OCI-LY7 (cell line): ENCODE data around the gene AMFR. TPM values are rescaled to one million over a fixed set of nuclear protein-coding genes. Genes with fewer than 3 reads are reported as not detected.

Experiments used
- BruUV-seq: library from RNA; stranded (reverse); fragments of 400-500 nt; replicated peaks from 2 replicates; lab custom pipeline; 2021; lab: Mats Ljungman, UMichigan
- CTCF ChIA-PET: fragments of 300-600 bp; sonication (Branson Sonifier 250); formaldehyde crosslinking; loops from one replicate; lab custom pipeline; 2022; ENCODE audit warnings: antibody characterized with exemption; ENCODE audit not compliant: unreplicated experiment; lab: Charles Lee
- POLR2A ChIA-PET: fragments of 300-600 bp; sonication (Branson Sonifier 250); formaldehyde crosslinking; loops from one replicate; lab custom pipeline; 2022; ENCODE audit warnings: antibody characterized with exemption; lab: Charles Lee
- DNase-seq: peaks from one replicate; pipeline ENCODE4 v3.0.0-alpha.2; 2015; ENCODE audit warnings: low spot score
- H2AFZ ChIP-seq: fragments of 200-600 bp; sonication (generic), shearing (Covaris generic); 2 replicates; pipeline ENCODE4 v1.6.1; 2014; ENCODE audit warnings: mild to moderate bottlenecking, antibody characterized with exemption, low read length, moderate library complexity
- H3K27ac ChIP-seq: fragments of 200-600 bp; sonication (generic); 2 replicates; pipeline ENCODE4 v1.5.1; 2014; ENCODE audit warnings: mixed run types, low read depth, mild to moderate bottlenecking, moderate library complexity, low read length, inconsistent platforms; ENCODE audit not compliant: poor library complexity, severe bottlenecking
- H3K36me3 ChIP-seq: fragments of 200-600 bp; sonication (generic); 2 replicates; pipeline ENCODE4 v1.6.1; 2014; ENCODE audit warnings: mild to moderate bottlenecking, antibody characterized with exemption, low read length, moderate library complexity, mixed read lengths; ENCODE audit not compliant: insufficient read depth
- H3K4me1 ChIP-seq: fragments of 200-600 bp; sonication (generic); 2 replicates; pipeline ENCODE4 v1.5.1; 2014; ENCODE audit warnings: mild to moderate bottlenecking, low read length; ENCODE audit not compliant: insufficient read depth, poor library complexity, severe bottlenecking
- H3K4me2 ChIP-seq: fragments of 200-600 bp; sonication (generic); 2 replicates; pipeline ENCODE4 v1.6.1; 2014; ENCODE audit warnings: mild to moderate bottlenecking, low read length
- H3K4me3 ChIP-seq: fragments of 200-600 bp; sonication (generic); 2 replicates; pipeline ENCODE4 v1.5.1; 2014; ENCODE audit warnings: mild to moderate bottlenecking, low read depth, low read length; ENCODE audit not compliant: poor library complexity, severe bottlenecking
- H3K79me2 ChIP-seq: fragments of 200-600 bp; sonication (generic); 2 replicates; pipeline ENCODE4 v1.6.1; 2016; ENCODE audit warnings: low read depth, mild to moderate bottlenecking, low read length, moderate library complexity, mixed read lengths; ENCODE audit not compliant: insufficient read depth
- H3K9me2 ChIP-seq: fragments of 200-600 bp; sonication (generic); 2 replicates; pipeline ENCODE4 v1.6.1; 2016; ENCODE audit warnings: mild to moderate bottlenecking, low read length, mixed read lengths; ENCODE audit not compliant: insufficient read depth
- H3K9me3 ChIP-seq: fragments of 200-600 bp; sonication (generic); 2 replicates; pipeline ENCODE4 v1.6.1; 2014; ENCODE audit warnings: mild to moderate bottlenecking, mixed run types, low read length, mixed read lengths
- H4K20me1 ChIP-seq: fragments of 200-600 bp; sonication (generic); 2 replicates; pipeline ENCODE4 v1.6.1; 2014; ENCODE audit warnings: mild to moderate bottlenecking, antibody characterized with exemption, low read length, moderate library complexity, mixed read lengths; ENCODE audit not compliant: insufficient read depth
- CTCF ChIP-seq: fragments of 200-600 bp; sonication (generic); conservative IDR thresholded peaks from 2 replicates; pipeline ENCODE4 v1.5.1; 2014; ENCODE audit warnings: mild to moderate bottlenecking, antibody characterized with exemption, low read length, moderate library complexity, mixed read lengths
- EZH2phosphoT487 ChIP-seq: fragments of 200-600 bp; sonication (generic); IDR thresholded peaks from 2 replicates; pipeline ENCODE4 v1.6.1; 2018; ENCODE audit warnings: low read depth, borderline replicate concordance, mild to moderate bottlenecking, mixed run types, antibody characterized with exemption, low read length, moderate library complexity, mixed read lengths
- intact Hi-C: fragments of 100-400 bp; cut with micrococcal nuclease; formaldehyde crosslinking; loops from one replicate; pipeline ENCODE4 v1.10.0; 2022; ENCODE audit not compliant: unreplicated experiment
- total RNA-seq, 2 experiments: library from RNA; depleted of rRNA in 1 of 2; stranded (reverse); fragments of >200 nt in 1 of 2; shearing (Covaris generic) in 1 of 2; gene quantifications; 2 replicates each; pipeline ENCODE4 v1.2.3, GENCODE V29; 2014 to 2022

Gene AMFR
- total RNA-seq, 2 experiments from 2014 or later: 87.7 to 101 TPM

- H3K27ac ChIP-seq: no peak overlapping the region
- no peak for DNase-seq
- TF ChIP-seq EZH2phosphoT487 (no peak), CTCF (no peak)
- peaks cover 60% of the 10 kb centered on the region for H3K36me3 ChIP-seq
- intact Hi-C loops: no loop called here
- BruUV-seq: no TSS peak
- no peaks in the 10 kb centered on the region for H3K9me3 ChIP-seq
- H3K79me2 ChIP-seq: peaks cover 48% of the 10 kb centered on the region
- H3K4me1 ChIP-seq: peaks cover 13% of the 10 kb centered on the region
- no peak overlapping the region for H3K4me2 ChIP-seq
- no peak overlapping the region for H2AFZ ChIP-seq
- no peaks in the 10 kb centered on the region for H4K20me1 ChIP-seq
- ChIA-PET CTCF (no interaction called here), POLR2A (interaction anchor here (0.6 to 1.2 kb wide), 2 partner anchors 13 to 30 kb away, joined by 4 to 5 read pairs; no protein-coding TSS in a partner anchor)
- no peak overlapping the region for H3K4me3 ChIP-seq
- no peaks in the 10 kb centered on the region for H3K9me2 ChIP-seq
These were observed 11.0 kb downstream of the AMFR start for GRCh38 chr16:56414366-56414765.

GRCh38 chr16:56413381-56413780 lies 12.0 kb downstream of the AMFR start:
- H4K20me1 ChIP-seq: no peaks in the 10 kb centered on the region
- TSS peak; percentile 19 for BruUV-seq
- no peak for DNase-seq

More at GRCh38 chr16:56413381-56413780, 12.0 kb downstream of the AMFR start:
- intact Hi-C loops: no loop called here
- no peak overlapping the region for H3K4me3 ChIP-seq
- peaks cover 67% of the 10 kb centered on the region for H3K36me3 ChIP-seq
- ChIA-PET CTCF (no interaction called here), POLR2A (interaction anchor here (0.7 to 1.2 kb wide), 3 partner anchors 12 to 819 kb away, joined by 3 to 4 read pairs (median 3); no protein-coding TSS in a partner anchor)
- H3K4me1 ChIP-seq: peaks cover 13% of the 10 kb centered on the region
- peaks cover 40% of the 10 kb centered on the region for H3K79me2 ChIP-seq
- H2AFZ ChIP-seq: no peak overlapping the region
- H3K4me2 ChIP-seq: no peak overlapping the region
- TF ChIP-seq EZH2phosphoT487: no peak
- TF ChIP-seq CTCF: no peak
- no peaks in the 10 kb centered on the region for H3K9me2 ChIP-seq
- H3K27ac ChIP-seq: no peak overlapping the region
- H3K9me3 ChIP-seq: no peaks in the 10 kb centered on the region
